Esophagus squamous epithelium (tissue), 4 donors: ENCODE results near the gene TULP4.

ENCODE experiments used
- CTCF ChIP-seq, 6 experiments: fragments of 450-650 bp in 4 of 6; fragments of 200-600 bp in 2 of 6; sonication (generic) in 2 of 6; IDR thresholded peaks; one replicate each; pipeline ENCODE4 v1.5.1; 2016 to 2019; ENCODE audit warnings: antibody characterized with exemption in 6 of 6, mild to moderate bottlenecking in 4 of 6, moderate library complexity in 4 of 6
- POLR2A ChIP-seq, 4 donors: fragments of 450-650 bp; IDR thresholded peaks; one replicate each; pipeline ENCODE4 v1.6.1; 2017; ENCODE audit warnings: antibody characterized with exemption in 4 of 4, mild to moderate bottlenecking in 4 of 4, moderate library complexity in 3 of 4

- no peak for TF ChIP-seq CTCF (IDR thresholded peaks at IDR 0.05)
- TF ChIP-seq POLR2A (IDR thresholded peaks at IDR 0.05) = no peak
Observed at GRCh38 chr6:158321960-158322359, 9.7 kb downstream of the TULP4 start.
